HG03521 (cell line): Measurements from ENCODE around the gene FETUB.
A peak's percentile ranks its signal among the peaks of the same experiment; 100 is the strongest.

Source experiments
- ATAC-seq: cut with Tn5 transposase; IDR thresholded peaks from one replicate; pipeline ENCODE4 v1.9.1; 2021; ENCODE audit warnings: mild to moderate bottlenecking, moderate library complexity; ENCODE audit not compliant: unreplicated experiment

Gene FETUB

GRCh38 chr3:186612721-186613636, 27.2 kb upstream of the FETUB start, which contains the start of gene AHSG:
Gene AHSG (plus strand): TSS chr3:186613060. CDS start chr3:186613142, 82 bp downstream.
- ATAC-seq = no peak

GRCh38 chr3:186613637-186614265, 26.4 kb upstream of the FETUB start:
- ATAC-seq = no peak

GRCh38 chr3:186614266-186614596, 26.0 kb upstream of the FETUB start:
- no peak for ATAC-seq

GRCh38 chr3:186614597-186615483, 25.4 kb upstream of the FETUB start:
- ATAC-seq = peak; percentile 43

GRCh38 chr3:186616299-186616617, 23.9 kb upstream of the FETUB start:
- no peak for ATAC-seq

GRCh38 chr3:186617036-186617946, 22.9 kb upstream of the FETUB start:
- ATAC-seq = peak; percentile 89

GRCh38 chr3:186618318-186618938, 21.8 kb upstream of the FETUB start:
- ATAC-seq = no peak

- ATAC-seq = no peak
These were observed 20.4 kb upstream of the FETUB start for GRCh38 chr3:186619787-186620212.

- ATAC-seq = no peak
These were observed 19.7 kb upstream of the FETUB start for GRCh38 chr3:186620213-186621092.

GRCh38 chr3:186621894-186622650, 18.1 kb upstream of the FETUB start:
- no peak for ATAC-seq

- no peak for ATAC-seq
These were observed 17.4 kb upstream of the FETUB start for GRCh38 chr3:186622651-186623310.

- ATAC-seq = no peak
These were observed 15.6 kb upstream of the FETUB start for GRCh38 chr3:186624598-186624997.

- ATAC-seq = no peak
These were observed 14.6 kb upstream of the FETUB start for GRCh38 chr3:186625600-186626042.

- no peak for ATAC-seq
These were observed 13.8 kb upstream of the FETUB start for GRCh38 chr3:186626254-186626847.

- no peak for ATAC-seq
These were observed 12.3 kb upstream of the FETUB start for GRCh38 chr3:186627852-186628414.

- no peak for ATAC-seq
These were observed 11.4 kb upstream of the FETUB start for GRCh38 chr3:186628756-186629155.
